Thoracic aorta (tissue), 2 donors: Measurements from ENCODE around the gene CRIP2. TPM values are rescaled to one million over a fixed set of nuclear protein-coding genes. Genes with fewer than 3 reads are reported as not detected.

Experiments
- ATAC-seq: fragments of 150-250 bp; one replicate; pipeline ENCODE4 v1.8.0; 2017; ENCODE audit warnings: low read depth; ENCODE audit not compliant: insufficient number of reproducible peaks, low FRiP score
- DNase-seq: peaks from one replicate; pipeline ENCODE4 v3.0.0-alpha.2; 2020; ENCODE audit warnings: low spot score
- H3K27ac ChIP-seq, 2 donors: fragments of 200-600 bp; sonication (generic); 1 replicate in 1 of 2; 2 replicates in 1 of 2; pipeline ENCODE4 v1.5.1; 2016; ENCODE audit warnings: mild to moderate bottlenecking in 2 of 2, moderate library complexity in 2 of 2
- H3K27me3 ChIP-seq: fragments of 200-600 bp; sonication (generic); replicated peaks from 2 replicates; pipeline ENCODE4 v1.6.0; 2016; ENCODE audit warnings: mild to moderate bottlenecking; ENCODE audit not compliant: insufficient read depth
- H3K36me3 ChIP-seq: fragments of 200-600 bp; sonication (generic); one replicate; pipeline ENCODE4 v1.5.1; 2016
- H3K4me1 ChIP-seq, 2 donors: fragments of 200-600 bp; sonication (generic); 1 replicate in 1 of 2; 2 replicates in 1 of 2; pipeline versions ENCODE4 v1.5.1 to v1.6.0; 2016; ENCODE audit warnings: low read depth in 2 of 2, mild to moderate bottlenecking in 1 of 2; ENCODE audit not compliant: control insufficient read depth in 1 of 2
- H3K4me3 ChIP-seq: fragments of 200-600 bp; sonication (generic); 2 replicates; pipeline ENCODE4 v1.5.1; 2016; ENCODE audit warnings: mild to moderate bottlenecking
- H3K9me3 ChIP-seq: fragments of 200-600 bp; sonication (generic); 2 replicates; pipeline ENCODE4 v1.5.1; 2016
- CTCF ChIP-seq: fragments of 200-600 bp; sonication (generic); IDR thresholded peaks from one replicate; pipeline ENCODE4 v1.5.1; 2019; ENCODE audit warnings: antibody characterized with exemption
- total RNA-seq, 2 donors: library from RNA; depleted of rRNA; stranded (reverse); fragments of >200 nt; gene quantifications; one replicate each; pipeline versions ENCODE4 v1.1.0 to v1.2.3, GENCODE V29; 2016

CRIP2 gene
- total RNA-seq, 2 donors from 2014 or later = 307 to 748 TPM

DNA sequence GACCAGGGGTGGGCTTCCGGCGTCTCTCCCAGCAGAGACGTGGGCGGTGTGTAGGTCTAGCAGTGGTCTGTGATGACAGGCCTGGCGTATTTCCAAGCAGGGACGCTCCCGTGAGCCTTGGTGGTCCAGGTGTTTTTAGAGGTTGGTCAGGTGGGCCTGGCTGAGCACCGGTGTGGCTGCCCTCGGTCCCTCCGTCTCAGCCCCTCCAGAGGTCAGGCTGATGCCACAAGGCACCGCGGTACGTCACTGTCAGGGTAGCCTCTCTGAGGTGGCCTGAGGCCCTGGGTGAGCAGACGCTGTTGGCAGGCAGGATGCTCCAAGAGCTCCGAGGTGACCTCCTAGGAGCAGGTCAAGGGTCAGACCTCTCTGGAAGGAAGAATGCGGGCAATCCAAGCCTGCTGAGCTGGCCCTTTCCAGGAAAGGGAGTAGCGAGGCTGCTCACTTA lies 41.4 kb upstream of the CRIP2 start:
- Histone ChIP-seq H3K27ac (no peak overlapping the region), H3K36me3 (no peaks in the 10 kb centered on the region), H3K4me1 (peaks cover 6 to 27% of the 10 kb centered on the region in 2 donors), H3K27me3 (no peaks in the 10 kb centered on the region), H3K4me3 (no peak overlapping the region), H3K9me3 (no peaks in the 10 kb centered on the region)
- no peak for TF ChIP-seq CTCF
- no peak for ATAC-seq
- no peak for DNase-seq

GRCh38 chr14:105436402-105436801 lies 38.2 kb upstream of the CRIP2 start:
- Histone ChIP-seq H3K36me3 (no peaks in the 10 kb centered on the region), H3K27me3 (no peaks in the 10 kb centered on the region), H3K9me3 (no peaks in the 10 kb centered on the region), H3K27ac (no peak overlapping the region), H3K4me3 (no peak overlapping the region), H3K4me1 (peaks cover 0 to 21% of the 10 kb centered on the region in 2 donors)
- no peak for TF ChIP-seq CTCF
- no peak for DNase-seq
- ATAC-seq = no peak

DNA sequence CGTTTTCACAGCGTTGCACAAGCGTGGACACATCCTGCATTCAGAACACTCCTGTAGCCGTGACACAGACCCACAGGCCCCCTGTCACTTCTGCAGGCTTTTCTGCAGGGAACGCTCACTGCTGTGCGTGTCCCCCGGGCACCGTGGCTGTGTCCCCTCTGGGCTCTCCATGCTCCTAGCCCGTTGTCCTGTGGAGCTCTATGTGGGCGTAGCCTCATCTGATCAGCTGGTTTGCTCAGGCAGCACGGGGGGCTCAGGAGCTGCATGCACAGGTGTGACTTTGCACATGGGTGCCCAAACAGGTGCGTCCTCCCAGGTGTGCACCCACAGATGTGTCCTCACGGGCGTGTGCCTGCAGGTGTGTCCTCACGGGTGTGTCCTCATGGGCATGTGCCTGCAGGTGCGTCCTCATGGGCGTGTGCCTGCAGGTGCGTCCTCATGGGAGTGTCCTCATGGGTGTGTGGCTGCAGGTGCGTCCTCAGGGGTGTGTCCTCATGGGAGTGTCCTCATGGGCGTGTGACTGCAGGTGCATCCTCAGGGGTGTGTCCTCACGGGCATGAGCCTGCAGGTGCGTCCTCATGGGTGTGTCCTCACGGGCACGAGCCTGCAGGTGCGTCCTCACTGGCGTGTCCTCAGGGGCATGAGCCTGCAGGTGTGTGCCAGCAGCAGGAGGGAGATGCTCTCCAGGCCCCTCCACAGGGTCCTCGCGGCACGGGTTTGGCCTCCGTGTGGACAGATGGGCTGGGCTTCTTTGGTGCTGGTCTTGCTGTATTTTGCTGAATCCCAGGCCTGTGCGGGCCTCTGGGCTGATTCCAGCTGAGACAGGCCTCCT lies 37.5 kb upstream of the CRIP2 start:
- TF ChIP-seq CTCF = no peak
- Histone ChIP-seq H3K4me1 (peaks cover 0 to 21% of the 10 kb centered on the region in 2 donors), H3K4me3 (no peak overlapping the region), H3K27me3 (no peaks in the 10 kb centered on the region), H3K36me3 (peaks cover under 1% of the 10 kb centered on the region), H3K9me3 (no peaks in the 10 kb centered on the region), H3K27ac (no peak overlapping the region)
- ATAC-seq = no peak
- DNase-seq = no peak

DNA sequence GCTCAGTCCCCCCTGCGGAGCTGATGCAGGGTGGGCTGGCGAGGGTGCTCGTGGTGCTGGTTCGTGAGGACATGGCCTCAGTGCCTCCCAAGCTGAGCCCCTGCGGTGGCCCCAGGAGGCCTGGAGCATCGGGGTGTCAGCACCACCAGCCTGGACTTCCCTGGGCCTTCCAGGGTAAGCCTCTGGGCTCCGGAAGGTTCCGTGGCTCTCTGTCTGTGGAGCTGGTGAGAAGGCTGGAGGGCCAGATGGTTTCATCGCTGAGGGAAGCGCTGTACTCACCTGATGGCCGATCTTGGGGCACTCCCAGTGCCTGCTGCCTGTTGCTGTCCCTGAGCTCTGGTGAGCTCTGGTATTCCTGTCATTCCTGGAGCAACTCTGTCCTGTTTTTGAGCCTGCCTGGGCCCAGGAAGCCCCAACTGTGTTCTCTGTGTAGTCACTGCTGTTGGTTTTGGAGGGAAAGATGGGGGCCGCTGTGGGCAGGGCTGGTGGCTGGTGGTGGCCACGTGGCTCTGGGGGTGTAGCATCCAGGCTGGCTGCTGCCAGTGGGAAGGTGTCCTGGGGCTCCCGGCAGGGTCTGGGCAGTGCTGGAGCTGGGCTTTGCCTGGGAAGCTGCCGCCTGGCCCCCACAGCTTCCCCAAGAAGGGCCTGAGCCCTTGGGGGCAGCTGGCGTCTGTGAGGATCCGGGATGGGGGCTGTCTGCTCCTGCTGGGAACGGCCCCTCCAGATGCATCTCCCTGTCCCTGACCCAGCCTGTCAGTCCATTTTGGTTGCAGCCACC lies 36.7 kb upstream of the CRIP2 start:
- Histone ChIP-seq H3K9me3 (no peaks in the 10 kb centered on the region), H3K4me1 (peaks cover 0 to 21% of the 10 kb centered on the region in 2 donors), H3K36me3 (peaks cover 6% of the 10 kb centered on the region), H3K4me3 (no peak overlapping the region), H3K27me3 (no peaks in the 10 kb centered on the region), H3K27ac (no peak overlapping the region)
- no peak for TF ChIP-seq CTCF
- no peak for ATAC-seq
- DNase-seq = no peak

GRCh38 chr14:105439179-105439578 lies 35.4 kb upstream of the CRIP2 start:
- Histone ChIP-seq H3K27ac (no peak overlapping the region), H3K27me3 (no peaks in the 10 kb centered on the region), H3K9me3 (no peaks in the 10 kb centered on the region), H3K4me1 (peaks cover 0 to 21% of the 10 kb centered on the region in 2 donors), H3K36me3 (peaks cover 6% of the 10 kb centered on the region), H3K4me3 (no peak overlapping the region)
- DNase-seq (no peak), ATAC-seq (no peak)
- no peak for TF ChIP-seq CTCF
